Measurements from ENCODE around the gene POLR2J3.
"Not testable (repeated sequence)": the region's sequence is repeated elsewhere in the genome, so short reads cannot be mapped to it uniquely, and the experiment has no call there.

DNA sequence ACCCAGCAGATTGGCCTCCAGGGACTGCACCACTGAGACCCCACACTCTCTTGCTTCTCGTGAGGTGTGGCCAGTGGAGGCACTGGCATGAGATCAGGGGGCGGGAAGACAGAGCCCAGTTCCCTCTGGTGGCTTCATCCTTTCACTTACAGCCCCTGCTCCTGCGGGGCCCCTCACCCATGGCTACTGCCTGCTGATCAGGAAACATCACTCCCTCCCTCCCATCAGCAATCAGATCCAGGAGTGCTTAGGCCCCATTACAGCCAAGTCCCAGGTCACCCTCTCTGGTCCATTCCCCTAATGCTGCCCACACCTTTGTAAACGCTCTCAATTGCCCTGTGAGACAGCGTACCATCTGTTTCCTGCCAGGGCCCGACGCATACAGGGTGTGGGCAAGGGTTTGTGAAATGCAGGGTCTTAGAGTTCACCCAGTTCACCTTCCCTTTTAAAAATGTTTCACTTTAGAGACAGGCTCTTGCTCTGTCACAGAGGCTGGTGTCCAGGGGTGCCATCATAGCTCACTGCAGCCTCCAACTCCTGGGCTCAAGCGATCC, 37.2 kb downstream of the POLR2J3 start:
- TF ChIP-seq, protein P1, sequence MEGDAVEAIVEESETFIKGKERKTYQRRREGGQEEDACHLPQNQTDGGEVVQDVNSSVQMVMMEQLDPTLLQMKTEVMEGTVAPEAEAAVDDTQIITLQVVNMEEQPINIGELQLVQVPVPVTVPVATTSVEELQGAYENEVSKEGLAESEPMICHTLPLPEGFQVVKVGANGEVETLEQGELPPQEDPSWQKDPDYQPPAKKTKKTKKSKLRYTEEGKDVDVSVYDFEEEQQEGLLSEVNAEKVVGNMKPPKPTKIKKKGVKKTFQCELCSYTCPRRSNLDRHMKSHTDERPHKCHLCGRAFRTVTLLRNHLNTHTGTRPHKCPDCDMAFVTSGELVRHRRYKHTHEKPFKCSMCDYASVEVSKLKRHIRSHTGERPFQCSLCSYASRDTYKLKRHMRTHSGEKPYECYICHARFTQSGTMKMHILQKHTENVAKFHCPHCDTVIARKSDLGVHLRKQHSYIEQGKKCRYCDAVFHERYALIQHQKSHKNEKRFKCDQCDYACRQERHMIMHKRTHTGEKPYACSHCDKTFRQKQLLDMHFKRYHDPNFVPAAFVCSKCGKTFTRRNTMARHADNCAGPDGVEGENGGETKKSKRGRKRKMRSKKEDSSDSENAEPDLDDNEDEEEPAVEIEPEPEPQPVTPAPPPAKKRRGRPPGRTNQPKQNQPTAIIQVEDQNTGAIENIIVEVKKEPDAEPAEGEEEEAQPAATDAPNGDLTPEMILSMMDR (IDR thresholded peaks at IDR 0.05; ENCODE audit: low read depth, low read length, poor library complexity, severe bottlenecking), result not testable (repeated sequence)
- TF ChIP-seq EZH2phosphoT487 (IDR thresholded peaks at IDR 0.05; ENCODE audit: borderline replicate concordance, low read length), result not testable (repeated sequence)
